Measurements from ENCODE around the gene KRT28. TPM values are rescaled to one million over a fixed set of nuclear protein-coding genes. Genes with fewer than 3 reads are reported as not detected.

Gene KRT28
- polyA plus RNA-seq (ENCODE audit: low read depth in 6 of 6) = not detected

GRCh38 chr17:40799859-40800258 is at the start of gene KRT28:
Gene KRT28 (minus strand): TSS chr17:40799959. CDS start chr17:40799893, 66 bp downstream.
- Mint-ChIP-seq H3K9me3 (peaks cover 0 to 1% (median 0%) of the 10 kb centered on the region in 7 donors), H3K4me1 (peaks cover 0 to 5% (median 3%) of the 10 kb centered on the region in 3 donors), H3K36me3 (peaks cover 0 to 10% of the 10 kb centered on the region in 2 donors), H3K27me3 (peaks cover 27 to 34% (median 33%) of the 10 kb centered on the region in 3 donors), H3K27ac (no peak within 1 kb of the TSS), H3K4me3 (no peak within 1 kb of the TSS)
- DNase-seq (no peak), ATAC-seq (ENCODE audit: low read depth in 2 of 2) (no peak)

- DNase-seq (no peak), ATAC-seq (ENCODE audit: low read depth in 2 of 2) (no peak)
- no peaks in the 10 kb centered on the region for H3K4me1 Mint-ChIP-seq
- no peaks in the 10 kb centered on the region for H3K36me3 Mint-ChIP-seq
- no peaks in the 10 kb centered on the region for H3K9me3 Mint-ChIP-seq
- H3K4me3 Mint-ChIP-seq = no peak overlapping the region
- H3K27me3 Mint-ChIP-seq = peaks cover 47 to 57% (median 50%) of the 10 kb centered on the region in 3 donors
- no peak overlapping the region for H3K27ac Mint-ChIP-seq
These were observed 49.0 kb upstream of the KRT28 start for GRCh38 chr17:40848583-40849235.

GRCh38 chr17:40846515-40847144 is 46.9 kb upstream of the KRT28 start:
- Mint-ChIP-seq H3K27ac (no peak overlapping the region), H3K4me1 (no peaks in the 10 kb centered on the region), H3K36me3 (peaks cover 0 to 7% of the 10 kb centered on the region in 2 donors), H3K27me3 (peaks cover 55 to 57% (median 56%) of the 10 kb centered on the region in 3 donors), H3K9me3 (no peaks in the 10 kb centered on the region), H3K4me3 (no peak overlapping the region)
- ATAC-seq (ENCODE audit: low read depth in 2 of 2) (no peak), DNase-seq (no peak)

GRCh38 chr17:40844671-40845107 is 44.9 kb upstream of the KRT28 start:
- no peak overlapping the region for H3K27ac Mint-ChIP-seq
- peaks cover 0 to 2% (median 0%) of the 10 kb centered on the region in 7 donors for H3K9me3 Mint-ChIP-seq
- no peaks in the 10 kb centered on the region for H3K4me1 Mint-ChIP-seq
- DNase-seq (no peak), ATAC-seq (ENCODE audit: low read depth in 2 of 2) (no peak)
- peaks cover 54 to 58% (median 57%) of the 10 kb centered on the region in 3 donors for H3K27me3 Mint-ChIP-seq
- no peak overlapping the region for H3K4me3 Mint-ChIP-seq
- peaks cover 0 to 7% of the 10 kb centered on the region in 2 donors for H3K36me3 Mint-ChIP-seq

DNA sequence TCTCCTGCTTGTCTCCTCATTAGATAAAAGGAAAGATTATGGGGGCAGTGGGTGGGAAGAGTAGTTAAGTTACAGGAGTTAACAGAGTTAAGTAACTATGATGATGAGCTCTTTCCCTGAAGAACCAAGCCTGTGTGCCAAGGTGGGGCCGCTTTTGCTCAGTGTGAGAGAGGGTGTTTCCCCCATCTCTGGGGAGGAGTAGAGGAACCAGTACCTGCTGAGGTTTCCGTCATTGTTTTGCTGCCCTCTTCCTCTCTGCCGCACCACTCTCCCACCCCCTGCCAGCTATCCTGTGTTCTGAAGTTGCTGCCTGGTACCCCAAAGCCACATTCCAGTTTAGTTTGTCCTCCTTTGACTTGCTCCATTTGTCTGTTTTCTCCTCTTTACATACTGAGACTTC is 43.5 kb upstream of the KRT28 start:
- Mint-ChIP-seq H3K27ac (no peak overlapping the region), H3K9me3 (peaks cover 0 to 2% (median 0%) of the 10 kb centered on the region in 7 donors), H3K4me3 (peak overlapping the region in 1 of 8 donors; percentile 48)

GRCh38 chr17:40841246-40841645 is 41.5 kb upstream of the KRT28 start:
- Mint-ChIP-seq H3K4me3 (no peak overlapping the region), H3K27ac (no peak overlapping the region), H3K4me1 (no peaks in the 10 kb centered on the region), H3K27me3 (peaks cover 47 to 51% (median 50%) of the 10 kb centered on the region in 3 donors), H3K36me3 (peaks cover 0 to 7% of the 10 kb centered on the region in 2 donors), H3K9me3 (peaks cover 0 to 2% (median 0%) of the 10 kb centered on the region in 7 donors)
- ATAC-seq (ENCODE audit: low read depth in 2 of 2) (no peak), DNase-seq (no peak)

More for the DNA sequence above, 43.5 kb upstream of the KRT28 start:
- peaks cover 0 to 7% of the 10 kb centered on the region in 2 donors for H3K36me3 Mint-ChIP-seq
- H3K27me3 Mint-ChIP-seq = peaks cover 51 to 54% (median 53%) of the 10 kb centered on the region in 3 donors
- ATAC-seq (ENCODE audit: low read depth in 2 of 2) = peak in 1 of 2 donors; percentile 76
- no peaks in the 10 kb centered on the region for H3K4me1 Mint-ChIP-seq
- DNase-seq = no peak

- H3K27ac Mint-ChIP-seq = no peak overlapping the region
- peaks cover 27 to 30% (median 29%) of the 10 kb centered on the region in 3 donors for H3K27me3 Mint-ChIP-seq
- ATAC-seq (ENCODE audit: low read depth in 2 of 2) = no peak
- H3K4me3 Mint-ChIP-seq = no peak overlapping the region
- H3K36me3 Mint-ChIP-seq = peaks cover 7 to 13% of the 10 kb centered on the region in 2 donors
- DNase-seq = no peak
- H3K4me1 Mint-ChIP-seq = no peaks in the 10 kb centered on the region
- peaks cover 0 to 2% (median 0%) of the 10 kb centered on the region in 7 donors for H3K9me3 Mint-ChIP-seq
These were observed 39.4 kb upstream of the KRT28 start for GRCh38 chr17:40839194-40839593.

- no peak for DNase-seq
- Mint-ChIP-seq H3K4me1 (no peaks in the 10 kb centered on the region), H3K27me3 (peaks cover 4 to 6% (median 5%) of the 10 kb centered on the region in 3 donors), H3K27ac (peak overlapping the region in 1 of 6 donors; percentile 24), H3K36me3 (peaks cover 6 to 7% of the 10 kb centered on the region in 2 donors), H3K4me3 (no peak overlapping the region), H3K9me3 (peaks cover 0 to 2% (median 0%) of the 10 kb centered on the region in 7 donors)
- no peak for ATAC-seq (ENCODE audit: low read depth in 2 of 2)
These were observed 36.3 kb upstream of the KRT28 start for GRCh38 chr17:40836020-40836419.

DNA sequence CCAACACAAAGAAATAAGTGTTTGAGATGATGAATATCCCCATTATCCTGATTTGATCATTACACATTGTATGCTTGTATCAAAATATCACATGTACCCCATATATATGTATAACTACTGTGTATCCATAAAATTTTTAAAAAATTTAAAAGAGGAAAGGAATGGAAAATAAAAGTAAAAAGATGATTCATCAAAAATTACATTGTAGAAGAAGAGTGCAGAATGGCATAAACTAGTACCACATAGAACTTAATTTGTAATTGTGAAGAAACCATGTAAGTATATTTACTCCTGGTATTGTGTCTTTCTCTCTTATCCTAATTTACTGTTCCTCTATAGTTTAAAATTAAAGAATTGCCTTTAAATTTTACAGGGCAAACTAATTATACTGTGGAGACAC is 34.1 kb upstream of the KRT28 start:
- H3K27ac Mint-ChIP-seq = no peak overlapping the region
- H3K36me3 Mint-ChIP-seq = peaks cover 11 to 14% of the 10 kb centered on the region in 2 donors
- no peaks in the 10 kb centered on the region for H3K4me1 Mint-ChIP-seq
- peaks cover 0 to 5% (median 0%) of the 10 kb centered on the region in 7 donors for H3K9me3 Mint-ChIP-seq
- no peaks in the 10 kb centered on the region for H3K27me3 Mint-ChIP-seq
- ATAC-seq (ENCODE audit: low read depth in 2 of 2) = no peak
- no peak overlapping the region for H3K4me3 Mint-ChIP-seq
- no peak for DNase-seq

DNA sequence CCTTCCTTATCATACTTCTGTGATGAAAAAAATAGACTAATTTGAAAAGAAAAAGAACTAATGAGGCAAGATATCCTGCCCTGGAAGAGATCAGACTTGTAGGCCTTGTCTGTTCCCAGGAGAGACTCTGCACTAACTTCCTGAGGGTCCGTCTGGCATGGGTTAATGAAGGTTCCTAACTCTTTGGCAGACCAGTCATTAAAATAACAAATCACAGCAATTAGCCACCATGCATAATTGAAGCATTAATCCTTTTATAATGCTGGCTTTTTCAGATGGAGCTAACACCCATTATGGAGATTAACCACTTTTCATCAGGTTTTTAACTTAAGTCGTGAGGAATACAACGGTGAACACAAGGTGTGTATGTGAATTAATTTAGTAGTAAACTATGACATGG is 33.1 kb upstream of the KRT28 start:
- H3K4me3 Mint-ChIP-seq = peak overlapping the region in 1 of 8 donors; percentile 29
- H3K4me1 Mint-ChIP-seq = no peaks in the 10 kb centered on the region
- peaks cover 0 to 5% (median 0%) of the 10 kb centered on the region in 7 donors for H3K9me3 Mint-ChIP-seq
- peaks cover 15 to 22% of the 10 kb centered on the region in 2 donors for H3K36me3 Mint-ChIP-seq
- no peak for ATAC-seq (ENCODE audit: low read depth in 2 of 2)
- H3K27ac Mint-ChIP-seq = peak overlapping the region in 1 of 6 donors; percentile 9
- peaks cover under 1 to 9% (median 2%) of the 10 kb centered on the region in 3 donors for H3K27me3 Mint-ChIP-seq
- DNase-seq = no peak

DNA sequence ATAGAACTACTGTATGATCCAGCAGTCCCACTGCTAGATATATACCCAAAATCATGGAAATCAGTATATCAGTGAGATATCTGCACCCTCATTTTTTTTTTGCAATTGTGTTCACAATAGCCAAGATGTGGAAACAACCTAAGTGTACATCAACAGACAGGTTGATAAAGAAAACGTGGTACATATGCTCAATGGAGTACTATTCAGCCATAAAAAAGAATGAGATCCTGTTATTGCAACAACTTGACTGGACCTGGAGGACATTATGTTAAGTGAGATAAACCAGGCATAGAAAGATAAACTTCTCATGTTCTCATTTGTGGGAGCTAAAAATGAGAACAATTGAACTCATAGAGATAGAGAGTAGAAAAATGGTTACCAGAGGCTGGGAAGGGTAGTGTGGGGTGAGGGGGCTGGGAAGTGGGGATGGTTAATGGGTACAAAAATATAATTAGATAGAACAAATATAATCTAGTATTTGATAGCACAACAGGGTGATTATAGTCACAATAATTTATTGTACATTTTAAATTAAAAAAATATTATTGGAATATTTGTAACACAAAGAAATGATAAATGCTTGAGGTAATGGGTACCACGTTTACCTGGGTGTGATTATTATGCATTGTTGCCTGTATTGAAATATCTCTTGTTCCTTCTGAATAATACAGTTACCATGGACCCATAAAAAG is 30.5 kb upstream of the KRT28 start:
- H3K9me3 Mint-ChIP-seq = peaks cover 0 to 9% (median 0%) of the 10 kb centered on the region in 7 donors
- no peak overlapping the region for H3K27ac Mint-ChIP-seq
- H3K4me3 Mint-ChIP-seq = no peak overlapping the region
- H3K36me3 Mint-ChIP-seq = peaks cover 23 to 35% of the 10 kb centered on the region in 2 donors
- H3K4me1 Mint-ChIP-seq = no peaks in the 10 kb centered on the region
- ATAC-seq (ENCODE audit: low read depth in 2 of 2) = no peak
- DNase-seq = no peak
- peaks cover 18 to 32% (median 24%) of the 10 kb centered on the region in 3 donors for H3K27me3 Mint-ChIP-seq

GRCh38 chr17:40828454-40829044 is 28.8 kb upstream of the KRT28 start:
- ATAC-seq (ENCODE audit: low read depth in 2 of 2) (no peak), DNase-seq (no peak)
- Mint-ChIP-seq H3K4me1 (peaks cover 3 to 10% (median 10%) of the 10 kb centered on the region in 3 donors), H3K27me3 (peaks cover 18 to 39% (median 24%) of the 10 kb centered on the region in 3 donors), H3K27ac (no peak overlapping the region), H3K36me3 (peaks cover 17 to 28% of the 10 kb centered on the region in 2 donors), H3K4me3 (no peak overlapping the region), H3K9me3 (peaks cover 0 to 9% (median 0%) of the 10 kb centered on the region in 7 donors)

Data from naive B cell (primary cell).